Activated naive CD4-positive, alpha-beta T cell treated with Interleukin-2 at 50 U/mL for 16 hours (primary cell): Measurements from ENCODE around the gene TBCB.
"Not testable (repeated sequence)": the region's sequence is repeated elsewhere in the genome, so short reads cannot be mapped to it uniquely, and the experiment has no call there.

ENCODE experiments used
- DNase-seq: peaks from one replicate; pipeline ENCODE4 v3.0.0-alpha.2; 2020

TBCB gene

GRCh38 chr19:36101550-36102327, 13.5 kb upstream of the TBCB start:
- no peak for DNase-seq

- no peak for DNase-seq
Measured at GRCh38 chr19:36103040-36103626, 12.1 kb upstream of the TBCB start.

GRCh38 chr19:36103842-36104552, 11.3 kb upstream of the TBCB start:
- no peak for DNase-seq

- no peak for DNase-seq
Measured at GRCh38 chr19:36106441-36106840, 8.8 kb upstream of the TBCB start.

DNA sequence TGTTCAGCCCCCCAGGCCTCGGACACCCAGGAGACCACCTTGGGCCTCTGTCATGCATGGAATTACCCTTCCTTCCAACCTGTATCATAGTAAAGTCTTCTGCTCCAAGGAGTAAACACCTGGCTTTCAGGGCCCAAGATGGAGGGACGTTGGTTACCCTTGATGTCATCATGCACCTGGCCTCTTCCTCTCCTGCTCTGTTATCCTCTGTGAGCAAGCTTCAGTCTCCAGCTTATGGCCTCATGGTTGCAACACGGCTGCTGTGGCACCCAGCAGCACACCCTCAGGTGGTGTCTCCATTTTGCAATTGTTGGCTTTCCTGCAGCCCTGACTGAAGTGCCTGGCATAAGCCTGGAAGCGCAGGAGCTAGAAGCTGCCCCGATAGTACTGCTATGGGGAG, 8.3 kb upstream of the TBCB start:
- DNase-seq: no peak

DNA sequence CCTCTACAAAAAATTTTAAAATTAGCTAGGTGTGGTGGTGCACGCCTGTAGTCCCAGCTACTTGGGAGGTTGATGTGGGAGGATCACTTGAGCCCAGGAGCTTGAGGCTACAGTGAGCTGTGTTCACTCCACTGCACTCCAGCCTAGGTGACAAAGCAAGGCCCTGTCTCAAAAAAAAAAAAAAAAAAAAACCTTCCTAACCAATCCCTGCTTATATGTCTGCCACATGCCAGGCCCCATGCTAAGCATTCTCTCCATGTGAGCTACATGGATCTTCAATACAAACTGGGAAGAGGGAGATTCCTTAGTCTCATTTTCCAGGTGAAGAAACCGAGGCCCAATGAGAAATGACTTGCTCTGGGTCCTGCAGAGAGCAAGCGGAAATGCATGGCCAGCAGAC, 6.6 kb upstream of the TBCB start:
- no peak for DNase-seq

DNA sequence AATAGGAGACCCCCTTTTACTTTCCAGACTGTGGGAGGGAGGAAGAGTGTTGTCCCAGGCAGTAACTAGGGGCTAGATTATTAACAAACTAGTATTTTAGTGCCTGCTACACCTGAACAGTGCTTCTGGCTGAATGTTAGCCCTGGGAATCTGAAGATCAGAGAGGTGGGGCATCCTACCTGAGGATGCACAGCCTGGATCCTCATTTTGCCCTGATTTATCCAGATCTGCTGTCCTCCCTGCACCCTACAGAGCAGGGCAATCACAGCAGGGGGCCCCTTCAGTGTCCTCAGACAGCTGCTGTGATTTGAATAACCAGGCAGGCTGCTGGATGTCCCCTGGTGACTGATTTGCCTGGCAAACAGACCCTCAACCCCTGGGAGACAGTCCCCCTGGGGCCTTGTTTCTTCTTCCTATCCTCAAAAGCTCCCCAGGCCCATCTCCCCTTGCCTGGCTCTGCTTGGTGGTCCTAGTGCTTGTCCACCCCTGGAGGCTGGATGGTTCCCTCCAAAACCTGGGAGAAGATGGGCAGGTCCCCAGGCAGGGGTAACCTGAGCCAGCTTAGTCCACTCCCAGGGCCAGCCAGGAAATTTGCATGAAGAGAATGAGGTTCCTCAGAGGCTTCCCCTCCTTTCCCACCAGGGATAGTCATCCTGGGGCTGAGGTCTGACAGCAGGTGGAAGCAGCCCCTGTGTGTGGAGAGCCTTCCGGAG, 4.6 kb upstream of the TBCB start, which contains the start of gene OVOL3:
Gene OVOL3 (plus strand): TSS at position 657 of the 713 bp plus-strand sequence. CDS start 60 bp downstream, outside the sequence.
- no peak for DNase-seq

GRCh38 chr19:36111200-36111539, 4.1 kb upstream of the TBCB start:
- DNase-seq: no peak

GRCh38 chr19:36112678-36113077, 2.6 kb upstream of the TBCB start:
- DNase-seq: no peak

GRCh38 chr19:36113425-36113824, 1.8 kb upstream of the TBCB start:
- DNase-seq: no peak

GRCh38 chr19:36113894-36114720, 1.2 kb upstream of the TBCB start:
- DNase-seq: peak; percentile 23

GRCh38 chr19:36114721-36115452, 381 bp upstream of the TBCB start, which contains the start of gene POLR2I:
POLR2I (minus strand) TSS chr19:36114875; CDS start chr19:36114856, 19 bp downstream.
- peak; percentile 98 for DNase-seq

DNA sequence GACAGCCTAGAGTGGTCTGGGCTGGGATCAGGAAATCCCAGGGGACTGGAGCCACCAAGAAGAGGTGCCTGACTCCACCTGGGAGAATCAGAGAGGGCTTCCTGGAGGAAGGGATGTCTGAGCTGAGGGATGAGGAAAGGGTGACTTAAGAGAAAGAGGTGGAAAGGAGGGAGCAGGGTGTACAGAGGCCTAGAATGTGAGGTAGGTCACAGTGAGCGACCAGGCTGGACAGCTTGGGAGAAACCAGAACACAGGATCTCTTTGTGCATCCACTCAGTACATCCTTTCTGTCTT, 1.0 kb downstream of the TBCB start:
- no peak for DNase-seq

DNA sequence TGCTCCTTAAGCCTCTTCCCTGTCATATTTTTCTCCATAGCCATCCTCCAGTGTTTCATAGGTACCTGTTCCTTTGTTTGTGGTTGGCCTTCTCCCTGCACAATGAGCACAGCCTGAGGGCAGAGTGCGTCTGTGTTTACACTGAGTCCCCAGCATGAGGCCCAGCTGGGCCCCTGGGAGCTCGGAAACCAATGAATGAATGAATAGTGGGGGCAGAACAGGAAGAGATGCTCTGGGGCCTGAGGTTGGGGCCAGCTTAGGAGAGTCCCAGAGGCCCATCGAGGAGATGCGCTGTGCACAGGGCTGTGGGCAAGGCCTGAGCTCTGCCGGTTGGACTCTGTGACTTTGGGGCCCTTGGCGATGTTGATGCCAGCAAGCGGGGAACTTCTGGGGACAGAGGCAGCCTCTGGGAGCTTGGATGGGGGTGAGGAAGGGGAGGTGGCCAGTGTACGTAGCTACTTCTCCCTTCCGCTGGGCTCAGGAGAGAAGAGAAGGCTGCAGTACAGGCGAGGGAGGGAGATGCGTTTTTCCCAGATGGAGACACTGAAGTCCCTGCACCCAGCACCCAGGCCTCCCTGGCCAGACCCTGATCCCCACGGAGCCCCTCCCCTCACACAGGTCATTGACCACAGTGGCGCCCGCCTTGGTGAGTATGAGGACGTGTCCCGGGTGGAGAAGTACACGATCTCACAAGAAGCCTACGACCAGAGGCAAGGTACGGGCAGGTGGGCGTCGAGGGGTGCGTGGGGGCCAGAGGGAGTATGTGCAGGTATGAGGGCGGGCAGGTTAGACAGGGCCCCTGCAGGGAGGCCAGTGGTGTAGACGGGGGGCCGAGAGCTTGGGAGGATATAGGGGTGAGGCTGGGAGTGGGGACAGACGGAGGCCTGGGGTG, 5.1 kb downstream of the TBCB start:
- DNase-seq: no peak

DNA sequence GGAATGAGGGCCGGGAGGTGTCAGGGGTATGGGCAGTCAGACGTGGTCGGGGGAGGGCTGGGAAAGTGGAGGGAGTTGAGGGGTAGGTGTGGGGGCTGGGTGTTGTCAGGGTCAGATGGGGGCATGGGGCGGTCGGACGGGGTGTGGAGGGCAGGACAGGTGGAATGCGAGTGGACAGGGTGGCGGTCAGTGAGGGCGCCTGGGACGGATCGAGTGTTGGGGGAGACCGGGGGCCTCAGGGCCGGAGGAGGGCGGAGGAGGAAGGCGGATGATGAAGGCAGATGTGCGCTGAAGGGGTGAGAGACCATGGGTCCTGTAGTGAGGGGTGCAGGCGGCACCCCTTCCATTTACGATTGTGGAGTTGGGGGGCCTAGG, 5.7 kb downstream of the TBCB start:
- no peak for DNase-seq

- DNase-seq: no peak
Measured at GRCh38 chr19:36121486-36122124, 6.3 kb downstream of the TBCB start.

- peak; percentile 12 for DNase-seq
Measured at GRCh38 chr19:36125557-36125956, 10.3 kb downstream of the TBCB start.

- DNase-seq: no peak
Measured at GRCh38 chr19:36128392-36128736, 13.1 kb downstream of the TBCB start.

DNA sequence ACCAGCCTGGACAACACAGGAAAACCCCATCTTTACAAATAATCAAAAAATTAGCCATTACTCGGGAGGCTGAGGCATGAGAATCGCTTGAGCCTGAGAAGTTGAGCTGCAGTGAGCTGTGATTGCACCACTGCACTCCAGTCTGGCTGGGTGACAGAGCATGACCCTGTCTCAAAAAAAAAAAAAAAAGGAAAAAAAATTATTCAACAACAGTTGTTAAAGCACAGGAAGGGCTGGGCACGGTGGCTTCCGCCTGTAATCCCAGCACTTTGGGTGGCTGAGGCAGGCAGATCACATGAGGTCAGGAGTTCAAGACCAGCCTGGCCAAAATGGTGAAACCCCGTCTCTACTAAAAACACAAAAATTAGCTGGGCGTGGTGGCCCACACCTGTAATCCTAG, 16.0 kb downstream of the TBCB start:
- DNase-seq: not testable (repeated sequence)

DNA sequence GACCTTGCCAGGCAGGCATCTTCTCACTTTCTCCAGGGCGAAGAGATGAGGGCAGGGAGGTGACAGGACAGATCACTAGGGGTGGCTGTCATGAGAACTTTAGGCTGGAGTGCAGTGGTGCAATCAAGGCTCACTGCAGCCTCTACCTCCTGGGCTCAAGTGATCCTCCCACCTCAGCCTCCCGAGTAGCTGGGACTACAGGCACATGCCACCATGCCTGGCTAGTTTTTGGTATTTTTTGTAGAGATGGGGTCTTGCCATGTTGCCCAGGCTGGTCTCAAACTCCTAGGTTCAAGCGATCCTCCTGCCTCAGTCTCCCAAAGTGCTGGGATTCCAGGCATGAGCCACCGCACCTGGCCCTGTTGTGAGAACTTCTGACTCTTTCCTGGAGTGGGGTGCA, 19.6 kb downstream of the TBCB start:
- not testable (repeated sequence) for DNase-seq
